WERI-Rb-1 (cell line): ENCODE results near the gene CLN6.
"Not testable (repeated sequence)": the region's sequence is repeated elsewhere in the genome, so short reads cannot be mapped to it uniquely, and the experiment has no call there.

Experiments used
- DNase-seq: peaks from one replicate; pipeline ENCODE4 v3.0.0-alpha.2; 2020
- H3K27ac ChIP-seq: fragments of 250-450 bp; sonication (Bioruptor Pico); 2 replicates; pipeline ENCODE4 v1.5.1; 2020; ENCODE audit warnings: mild to moderate bottlenecking, moderate library complexity
- H3K27me3 ChIP-seq: fragments of 250-450 bp; sonication (Bioruptor Pico); 2 replicates; pipeline ENCODE4 v1.5.1; 2021; ENCODE audit warnings: mild to moderate bottlenecking, low read depth, moderate library complexity; ENCODE audit not compliant: insufficient read depth, severe bottlenecking
- H3K36me3 ChIP-seq: fragments of 250-450 bp; sonication (Bioruptor Pico); 2 replicates; pipeline ENCODE4 v1.5.1; 2020; ENCODE audit warnings: mild to moderate bottlenecking, moderate library complexity
- H3K4me3 ChIP-seq: 2 replicates; pipeline ENCODE4 v1.5.1; 2011; ENCODE audit warnings: low read depth, mild to moderate bottlenecking, control low read depth, low read length
- H3K9me3 ChIP-seq: fragments of 250-450 bp; sonication (Bioruptor Pico); 2 replicates; pipeline ENCODE4 v1.5.1; 2021; ENCODE audit warnings: mild to moderate bottlenecking, moderate library complexity; ENCODE audit not compliant: severe bottlenecking
- CTCF ChIP-seq: IDR thresholded peaks from 2 replicates; pipeline ENCODE4 v1.5.1; 2011; ENCODE audit warnings: low read depth, mild to moderate bottlenecking, control low read depth, inconsistent platforms, low read length

CLN6 gene

DNA sequence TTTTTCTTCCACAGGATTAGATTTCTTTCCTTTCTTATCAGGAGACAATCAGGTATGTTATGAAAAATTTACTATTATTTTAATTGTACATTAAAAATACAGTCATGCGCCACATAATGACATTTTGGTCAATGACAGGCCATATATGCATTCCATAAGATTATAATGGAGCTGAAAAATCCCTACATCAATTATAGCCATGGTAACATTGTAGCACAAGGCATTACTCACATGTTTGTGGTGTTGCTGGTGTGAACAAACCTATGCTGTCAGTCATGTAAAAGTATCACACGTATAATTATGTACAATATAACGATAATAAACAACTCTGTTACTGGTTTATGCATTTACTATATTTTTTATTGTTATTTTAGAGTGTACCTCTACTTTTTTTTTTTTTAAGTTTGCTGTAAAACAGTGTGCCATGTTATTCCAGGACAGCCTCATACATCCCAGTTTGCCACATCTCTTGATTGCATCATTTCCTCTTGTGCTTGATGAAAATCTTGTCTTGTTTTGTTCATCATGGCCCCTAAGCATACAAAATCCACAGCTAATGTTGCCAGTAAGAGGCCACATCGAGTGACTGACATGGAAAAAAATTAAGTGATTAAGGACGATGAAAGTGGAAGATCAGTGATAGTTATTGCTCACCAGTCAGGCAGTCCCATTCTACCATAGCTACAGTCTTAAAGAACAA, 45.8 kb downstream of the CLN6 start:
- no peak overlapping the region for H3K4me3 ChIP-seq
- TF ChIP-seq CTCF: no peak
- DNase-seq: no peak
- H3K27ac ChIP-seq: no peak overlapping the region
- no peaks in the 10 kb centered on the region for H3K9me3 ChIP-seq
- peaks cover 57% of the 10 kb centered on the region for H3K36me3 ChIP-seq
- H3K27me3 ChIP-seq: no peaks in the 10 kb centered on the region

GRCh38 chr15:68177742-68178141, 51.8 kb downstream of the CLN6 start:
- Histone ChIP-seq H3K9me3 (no peaks in the 10 kb centered on the region), H3K27me3 (no peaks in the 10 kb centered on the region), H3K4me3 (no peak overlapping the region), H3K36me3 (peaks cover 44% of the 10 kb centered on the region), H3K27ac (no peak overlapping the region)
- TF ChIP-seq CTCF: no peak
- no peak for DNase-seq

- TF ChIP-seq CTCF: no peak
- no peak overlapping the region for H3K4me3 ChIP-seq
- H3K27me3 ChIP-seq: no peaks in the 10 kb centered on the region
- no peaks in the 10 kb centered on the region for H3K9me3 ChIP-seq
- no peak overlapping the region for H3K27ac ChIP-seq
- DNase-seq: no peak
- H3K36me3 ChIP-seq: peaks cover 36% of the 10 kb centered on the region
Measured at GRCh38 chr15:68176601-68177000, 52.9 kb downstream of the CLN6 start.

DNA sequence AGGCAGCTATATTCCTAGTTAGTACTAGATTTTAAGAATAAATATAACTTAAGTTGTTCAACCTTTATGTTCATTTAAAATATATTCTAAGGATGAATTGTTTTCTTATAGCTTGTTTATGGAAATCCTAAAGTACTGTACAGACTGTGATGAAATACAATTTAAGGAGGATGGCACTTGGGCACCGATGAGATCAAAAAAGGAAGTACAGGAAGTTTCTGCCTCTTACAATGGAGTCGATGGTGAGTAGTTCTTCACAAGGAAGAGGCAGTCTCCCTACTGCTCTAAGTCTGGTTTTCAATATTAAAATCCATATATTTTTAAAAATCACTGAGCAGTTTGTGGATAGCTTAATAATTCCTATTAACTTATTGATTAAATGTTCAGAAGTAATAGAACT, 54.0 kb downstream of the CLN6 start:
- H3K36me3 ChIP-seq: peaks cover 35% of the 10 kb centered on the region
- no peak for DNase-seq
- no peaks in the 10 kb centered on the region for H3K27me3 ChIP-seq
- no peaks in the 10 kb centered on the region for H3K9me3 ChIP-seq
- no peak for TF ChIP-seq CTCF
- H3K4me3 ChIP-seq: no peak overlapping the region
- H3K27ac ChIP-seq: no peak overlapping the region

DNA sequence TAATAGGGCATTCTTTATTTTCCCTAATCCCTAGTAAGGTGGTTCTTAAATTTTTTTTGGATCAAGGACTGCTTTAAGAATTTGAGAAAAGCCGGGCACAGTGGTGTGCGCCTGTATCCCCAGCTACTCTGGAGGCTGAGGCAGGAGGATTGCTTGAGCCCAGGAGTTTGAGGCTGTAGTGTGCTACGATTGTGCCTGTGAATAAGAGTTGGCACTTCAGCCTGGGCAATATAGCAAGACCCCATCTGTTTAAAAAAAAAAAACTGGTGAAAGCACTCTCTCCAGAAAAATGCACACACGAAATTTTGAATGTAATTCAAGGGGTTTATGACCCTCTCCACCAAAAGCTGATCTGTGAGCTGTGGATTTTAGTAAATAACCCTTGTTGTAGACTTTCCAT, 56.4 kb downstream of the CLN6 start:
- DNase-seq: no peak
- Histone ChIP-seq H3K4me3 (no peak overlapping the region), H3K36me3 (peaks cover 35% of the 10 kb centered on the region), H3K9me3 (no peaks in the 10 kb centered on the region), H3K27ac (no peak overlapping the region), H3K27me3 (no peaks in the 10 kb centered on the region)
- TF ChIP-seq CTCF: no peak

- not testable (repeated sequence) for H3K9me3 ChIP-seq, DNase-seq, H3K27me3 ChIP-seq, H3K4me3 ChIP-seq, H3K27ac ChIP-seq
- H3K36me3 ChIP-seq: peaks cover 29% of the 10 kb centered on the region
Measured at GRCh38 chr15:68172037-68172436, 57.5 kb downstream of the CLN6 start.
